K562 (cell line): Measurements from ENCODE around the gene MAP1LC3B2. TPM values are rescaled to one million over a fixed set of nuclear protein-coding genes. Genes with fewer than 3 reads are reported as not detected.

Experiments
- ATAC-seq: fragments of 200-7000 bp; cut with Tn5 transposase; 3 replicates; pipeline ENCODE4 v1.9.1; 2020; ENCODE audit warnings: moderate library complexity
- BruUV-seq: library from RNA; stranded (reverse); fragments of 400-500 nt; replicated peaks from 2 replicates; lab custom pipeline; 2021; lab: Mats Ljungman, UMichigan
- CTCF ChIA-PET: fragments of 300-600 bp; formaldehyde crosslinking; extraction: SDS; loops from one replicate; lab custom pipeline; 2021; ENCODE audit warnings: low intra/inter-chr PET ratio; lab: Yijun Ruan, JAX
- POLR2A ChIA-PET: fragments of 300-600, 350-650 bp; sonication (Branson Sonifier 250); formaldehyde crosslinking; extraction: SDS; loops from one replicate; lab custom pipeline; 2021; ENCODE audit warnings: antibody characterized with exemption, inconsistent platforms; lab: Yijun Ruan, JAX
- DNase-seq, 4 experiments: peaks; one replicate each; pipeline versions ENCODE4 v3.0.0 to v3.0.0-alpha.2; 2011 to 2018; ENCODE audit warnings: low spot score in 3 of 4, mixed read lengths in 3 of 4; ENCODE audit errors: extremely low read depth in 1 of 4
- FAIRE-seq: peaks from 2 replicates; lab custom pipeline; 2011; peaks lifted over from hg19 to GRCh38; lab: Jason Lieb, UNC
- H2AFZ ChIP-seq: 2 replicates; pipeline ENCODE4 v1.6.0; 2011; ENCODE audit warnings: low read depth, low read length, control low read depth, inconsistent platforms
- H3K27ac ChIP-seq: fragments of 200-600 bp; 3 replicates; pipeline ENCODE4 v1.8.0; 2011; ENCODE audit warnings: low read depth, mild to moderate bottlenecking, control low read depth, inconsistent platforms, low read length, moderate library complexity, mixed read lengths; ENCODE audit errors: extremely low read depth
- H3K27me3 ChIP-seq, 2 experiments: fragments of 300-600 bp in 1 of 2; 2 replicates in 1 of 2; 3 replicates in 1 of 2; pipeline versions ENCODE4 v1.6.0 to v1.8.0; 2011; ENCODE audit warnings: inconsistent platforms in 2 of 2, low read length in 2 of 2, mild to moderate bottlenecking in 1 of 2, mixed read lengths in 1 of 2, moderate library complexity in 1 of 2; ENCODE audit not compliant: control insufficient read depth in 2 of 2, insufficient read depth in 2 of 2
- H3K36me3 ChIP-seq: fragments of 300-600 bp; 3 replicates; pipeline ENCODE4 v1.8.0; 2011; ENCODE audit warnings: mild to moderate bottlenecking, low read length, inconsistent platforms; ENCODE audit not compliant: control insufficient read depth, insufficient read depth
- H3K4me1 ChIP-seq, 2 experiments: fragments of 200-600 bp in 1 of 2; replicated peaks in 1 of 2; 2 replicates in 1 of 2; 3 replicates in 1 of 2; pipeline versions ENCODE4 v1.5.1 to v1.8.0; 2011; ENCODE audit warnings: inconsistent platforms in 2 of 2, low read length in 2 of 2, mild to moderate bottlenecking in 1 of 2, mixed read lengths in 1 of 2, moderate library complexity in 1 of 2; ENCODE audit not compliant: control insufficient read depth in 2 of 2, insufficient read depth in 2 of 2
- H3K4me2 ChIP-seq: 2 replicates; pipeline ENCODE4 v1.6.1; 2011; ENCODE audit warnings: low read length, control low read depth, inconsistent platforms, mixed read lengths; ENCODE audit not compliant: insufficient read depth
- H3K4me3 ChIP-seq: fragments of 200-600 bp; sonication (generic), shearing (Covaris generic); 2 replicates; pipeline ENCODE4 v1.5.1; 2016; ENCODE audit warnings: control low read depth, inconsistent platforms
- H3K79me2 ChIP-seq: fragments of 200-600 bp; 3 replicates; pipeline ENCODE4 v1.8.0; 2011; ENCODE audit warnings: low read length, inconsistent platforms; ENCODE audit not compliant: control insufficient read depth, insufficient read depth
- H3K9ac ChIP-seq, 2 experiments: 2 replicates each; pipeline versions ENCODE4 v1.6.0 to v1.6.1; 2011; ENCODE audit warnings: low read depth in 2 of 2, low read length in 2 of 2, control low read depth in 1 of 2, inconsistent platforms in 1 of 2, mild to moderate bottlenecking in 1 of 2, mixed read lengths in 1 of 2; ENCODE audit not compliant: insufficient read depth in 1 of 2
- H3K9me1 ChIP-seq: one replicate; pipeline ENCODE4 v1.6.0; 2011; ENCODE audit warnings: inconsistent platforms, mild to moderate bottlenecking, low read length, moderate library complexity; ENCODE audit not compliant: control insufficient read depth, insufficient read depth
- H3K9me3 ChIP-seq: replicated peaks from 2 replicates; pipeline ENCODE4 v1.5.1; 2011; ENCODE audit warnings: low read depth, low read length, inconsistent platforms; ENCODE audit not compliant: control insufficient read depth, insufficient read depth
- H4K20me1 ChIP-seq: replicated peaks from 2 replicates; pipeline ENCODE4 v1.6.1; 2011; ENCODE audit warnings: low read length, inconsistent platforms, mixed read lengths; ENCODE audit not compliant: control insufficient read depth, insufficient read depth
- GTF2A2 ChIP-seq: IDR thresholded peaks from 2 replicates; pipeline ENCODE4 v1.6.1; 2016; ENCODE audit warnings: mild to moderate bottlenecking, missing genetic modification characterization, missing compliant biosample characterization
- MGA ChIP-seq: fragments of 450-650 bp; IDR thresholded peaks from 2 replicates; pipeline ENCODE4 v1.6.1; 2016; ENCODE audit warnings: mild to moderate bottlenecking, moderate library complexity
- TCF3 ChIP-seq: sonication (generic); formaldehyde crosslinking; IDR thresholded peaks from 2 replicates; pipeline ENCODE4 v1.4.0; 2020; ENCODE audit warnings: mild to moderate bottlenecking, missing genetic modification reagents
- ZNF589 ChIP-seq: fragments of 200-800 bp; sonication (Bioruptor generic); IDR thresholded peaks from 2 replicates; pipeline ENCODE4 v1.6.1; 2016; ENCODE audit warnings: low read depth, missing genetic modification characterization, missing compliant biosample characterization
- WGBS: fragments of 100-300 bp; shearing (Covaris generic); methylation state at CpG from one replicate; pipeline ENCODE4 v1.1.6; 2016; ENCODE audit warnings: low coverage, mixed read lengths; ENCODE audit not compliant: insufficient coverage; ENCODE audit errors: missing lambda C conversion rate; 5-methylcytosine and 5-hydroxymethylcytosine counted together
- in situ Hi-C: fragments of 300-500 bp; cut with MboI; formaldehyde crosslinking; loops from 4 replicates; pipeline ENCODE4 v1.15.0; 2018; ENCODE audit warnings: inconsistent platforms, mixed read lengths
- intact Hi-C: fragments of 100-400 bp; cut with micrococcal nuclease; formaldehyde crosslinking; loops from 2 replicates; pipeline ENCODE4 v1.14.2; 2022
- polyA plus RNA-seq, 8 experiments: library from polyadenylated mRNA; depleted of rRNA in 4 of 8; stranded (reverse) in 5 of 8; unstranded in 3 of 8; fragments of >200 nt; fragmentation: Nextera tagmentation in 2 of 8; fragmentation: Illumina TruSeq in 1 of 8; extraction: Ambion mirVana in 2 of 8; extraction: Trizol in 1 of 8; gene quantifications; 2 replicates each; pipeline versions ENCODE4 v1.2.1 to v1.2.3, GENCODE V29; 2011 to 2014; ENCODE audit warnings: inconsistent platforms in 1 of 8, missing spikeins in 1 of 8
- total RNA-seq, 7 experiments: library from RNA; depleted of rRNA in 6 of 7; stranded (reverse); fragments of >200 nt in 6 of 7; fragmentation: Illumina TruSeq in 2 of 7; extraction: Trizol in 2 of 7; gene quantifications; 2 replicates each; pipeline versions ENCODE4 v1.2.1 to v1.2.3, GENCODE V29; 2011 to 2021; ENCODE audit warnings: low replicate concordance in 1 of 7
- TF ChIP-seq, protein P1 (sequence below): fragments of 200-800 bp; sonication (Bioruptor generic); IDR thresholded peaks from 2 replicates; pipeline ENCODE4 v1.6.1; 2017; ENCODE audit warnings: missing genetic modification characterization, missing compliant biosample characterization
- TF ChIP-seq, protein P2 (sequence below): fragments of 450-650 bp; IDR thresholded peaks from 2 replicates; pipeline ENCODE4 v1.6.1; 2017; ENCODE audit warnings: mild to moderate bottlenecking, moderate library complexity

Gene MAP1LC3B2
- total and polyA plus RNA-seq, 9 of the 15 experiments (the other 6 are each of a cell fraction or from before 2014, with no cell fraction given), result 0.53 to 2.8 (median 0.76) TPM; not detected in 2

- no peak overlapping the region for H3K4me3 ChIP-seq
- peak overlapping the region in 1 of 2 experiments; percentile 53; a peak in 1 of 4 replicates for H3K9ac ChIP-seq
- no peaks in the 10 kb centered on the region for H3K9me3 ChIP-seq
- ChIA-PET POLR2A (no interaction called here), CTCF (no interaction called here)
- intact Hi-C loops (loop anchor here (10.0 kb wide), 1 partner anchor 600 kb away; no protein-coding TSS in a partner anchor), in situ Hi-C loops (no loop called here)
- H3K79me2 ChIP-seq, result no peaks in the 10 kb centered on the region
- FAIRE-seq, result no peak
- H3K27ac ChIP-seq, result no peak overlapping the region
- H3K27me3 ChIP-seq, result no peaks in the 10 kb centered on the region
- peaks cover 32 to 34% of the 10 kb centered on the region in 2 experiments for H3K4me1 ChIP-seq
- no peaks in the 10 kb centered on the region for H4K20me1 ChIP-seq
- 44% methylated on average over 12 of the region's 12 CpGs for WGBS
- H3K4me2 ChIP-seq, result no peak overlapping the region
- BruUV-seq, result no TSS peak
- H3K36me3 ChIP-seq, result no peaks in the 10 kb centered on the region
- peak; percentile 10; the same call in 1 of the 3 replicates for ATAC-seq
- DNase-seq, result no peak
- H3K9me1 ChIP-seq, result no peaks in the 10 kb centered on the region
- H2AFZ ChIP-seq, result peak overlapping the region; percentile 90
- TF ChIP-seq MGA, result peak; percentile 71
- TF ChIP-seq ZNF589 (CRISPR knock-in tag), result no peak
- TF ChIP-seq, protein P1, sequence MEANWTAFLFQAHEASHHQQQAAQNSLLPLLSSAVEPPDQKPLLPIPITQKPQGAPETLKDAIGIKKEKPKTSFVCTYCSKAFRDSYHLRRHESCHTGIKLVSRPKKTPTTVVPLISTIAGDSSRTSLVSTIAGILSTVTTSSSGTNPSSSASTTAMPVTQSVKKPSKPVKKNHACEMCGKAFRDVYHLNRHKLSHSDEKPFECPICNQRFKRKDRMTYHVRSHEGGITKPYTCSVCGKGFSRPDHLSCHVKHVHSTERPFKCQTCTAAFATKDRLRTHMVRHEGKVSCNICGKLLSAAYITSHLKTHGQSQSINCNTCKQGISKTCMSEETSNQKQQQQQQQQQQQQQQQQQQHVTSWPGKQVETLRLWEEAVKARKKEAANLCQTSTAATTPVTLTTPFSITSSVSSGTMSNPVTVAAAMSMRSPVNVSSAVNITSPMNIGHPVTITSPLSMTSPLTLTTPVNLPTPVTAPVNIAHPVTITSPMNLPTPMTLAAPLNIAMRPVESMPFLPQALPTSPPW (CRISPR knock-in tag), result no peak
- TF ChIP-seq GTF2A2 (tag), result no peak
- TF ChIP-seq TCF3, result no peak
- TF ChIP-seq, protein P2, sequence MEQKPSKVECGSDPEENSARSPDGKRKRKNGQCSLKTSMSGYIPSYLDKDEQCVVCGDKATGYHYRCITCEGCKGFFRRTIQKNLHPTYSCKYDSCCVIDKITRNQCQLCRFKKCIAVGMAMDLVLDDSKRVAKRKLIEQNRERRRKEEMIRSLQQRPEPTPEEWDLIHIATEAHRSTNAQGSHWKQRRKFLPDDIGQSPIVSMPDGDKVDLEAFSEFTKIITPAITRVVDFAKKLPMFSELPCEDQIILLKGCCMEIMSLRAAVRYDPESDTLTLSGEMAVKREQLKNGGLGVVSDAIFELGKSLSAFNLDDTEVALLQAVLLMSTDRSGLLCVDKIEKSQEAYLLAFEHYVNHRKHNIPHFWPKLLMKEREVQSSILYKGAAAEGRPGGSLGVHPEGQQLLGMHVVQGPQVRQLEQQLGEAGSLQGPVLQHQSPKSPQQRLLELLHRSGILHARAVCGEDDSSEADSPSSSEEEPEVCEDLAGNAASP, result no peak
These were observed 35.3 kb downstream of the MAP1LC3B2 start for GRCh38 chr12:116594325-116595038.
